Panc1 (cell line): ENCODE results near the gene ASCC3. TPM values are rescaled to one million over a fixed set of nuclear protein-coding genes. Genes with fewer than 3 reads are reported as not detected.

ENCODE experiments used
- ATAC-seq: fragments of 200-7000 bp; cut with Tn5 transposase; 2 replicates; pipeline ENCODE4 v1.9.1; 2020; ENCODE audit warnings: mild to moderate bottlenecking, moderate library complexity
- BruUV-seq: library from RNA; stranded (reverse); fragments of 400-500 nt; replicated peaks from 2 replicates; lab custom pipeline; 2021; lab: Mats Ljungman, UMichigan
- CTCF ChIA-PET: fragments of 300-600 bp; sonication (Branson Sonifier 250); formaldehyde crosslinking; loops from one replicate; lab custom pipeline; 2022; ENCODE audit warnings: antibody characterized with exemption; lab: Charles Lee
- POLR2A ChIA-PET: fragments of 300-600 bp; sonication (Branson Sonifier 250); formaldehyde crosslinking; loops from one replicate; lab custom pipeline; 2022; ENCODE audit warnings: antibody characterized with exemption; lab: Charles Lee
- DNase-seq: peaks from one replicate; pipeline ENCODE4 v3.0.0-alpha.2; 2010; ENCODE audit warnings: low read depth, low spot score
- H3K27ac ChIP-seq: 2 replicates; pipeline ENCODE4 v1.5.1; 2011; ENCODE audit warnings: mild to moderate bottlenecking, low read length, inconsistent platforms
- H3K27me3 ChIP-seq: fragments of 200-500 bp; sonication (Bioruptor generic); 2 replicates; pipeline ENCODE4 v1.6.0; 2014; ENCODE audit warnings: low read length, inconsistent platforms; ENCODE audit not compliant: control insufficient read depth, insufficient read depth
- H3K36me3 ChIP-seq: fragments of 200-500 bp; sonication (Bioruptor generic); 2 replicates; pipeline ENCODE4 v1.5.1; 2014; ENCODE audit warnings: inconsistent platforms, mild to moderate bottlenecking, low read length, moderate library complexity; ENCODE audit not compliant: control insufficient read depth, insufficient read depth
- H3K4me1 ChIP-seq: 2 replicates; pipeline ENCODE4 v1.5.1; 2011; ENCODE audit warnings: inconsistent platforms, mild to moderate bottlenecking, low read length, moderate library complexity; ENCODE audit not compliant: control insufficient read depth, insufficient read depth
- H3K4me3 ChIP-seq, 2 experiments: 2 replicates each; pipeline ENCODE4 v1.5.1; 2011 to 2012; ENCODE audit warnings: low read depth in 2 of 2, low read length in 2 of 2, mild to moderate bottlenecking in 2 of 2, inconsistent platforms in 1 of 2, moderate library complexity in 1 of 2
- H3K9me3 ChIP-seq: fragments of 200-500 bp; sonication (Bioruptor generic); 2 replicates; pipeline ENCODE4 v1.5.1; 2014; ENCODE audit warnings: low read depth, mild to moderate bottlenecking, inconsistent platforms, low read length, moderate library complexity; ENCODE audit not compliant: control insufficient read depth, insufficient read depth
- CTCF ChIP-seq: fragments of 450-650 bp; IDR thresholded peaks from 2 replicates; pipeline ENCODE4 v1.5.1; 2017; ENCODE audit warnings: mild to moderate bottlenecking
- POLR2AphosphoS5 ChIP-seq: IDR thresholded peaks from 2 replicates; pipeline ENCODE4 v1.6.1; 2012; ENCODE audit warnings: mild to moderate bottlenecking, low read depth, low read length, moderate library complexity
- SIN3A ChIP-seq: IDR thresholded peaks from 2 replicates; pipeline ENCODE4 v1.6.1; 2012; ENCODE audit warnings: low read depth, mild to moderate bottlenecking, low read length, moderate library complexity, borderline replicate concordance; ENCODE audit not compliant: insufficient read depth
- TCF7L2 ChIP-seq: IDR thresholded peaks from 2 replicates; pipeline ENCODE4 v1.6.1; 2011; ENCODE audit warnings: mild to moderate bottlenecking, low read depth, low read length, inconsistent platforms
- in situ Hi-C: cut with HindIII; loops from 2 replicates; pipeline ENCODE4 v1.10.0; 2016; ENCODE audit warnings: low sequenced_read_pairs, low pct_unique_long_range_greater_than_20kb
- intact Hi-C: fragments of 100-400 bp; cut with micrococcal nuclease; formaldehyde crosslinking; loops from one replicate; pipeline ENCODE4 v1.10.0; 2022; ENCODE audit not compliant: unreplicated experiment
- total RNA-seq: library from RNA; stranded (reverse); gene quantifications from one replicate; pipeline ENCODE4 v1.2.1, GENCODE V29; 2021; ENCODE audit not compliant: unreplicated experiment
- TF ChIP-seq, protein P1 (sequence below), 2 experiments: IDR thresholded peaks; 2 replicates each; pipeline ENCODE4 v1.6.1; 2011 to 2012; ENCODE audit warnings: low read depth in 2 of 2, control low read depth in 1 of 2, low read length in 1 of 2, mild to moderate bottlenecking in 1 of 2, moderate library complexity in 1 of 2; ENCODE audit not compliant: insufficient read depth in 1 of 2

Gene ASCC3
- total RNA-seq, 1 experiment from 2014 or later: 46.9 TPM

DNA sequence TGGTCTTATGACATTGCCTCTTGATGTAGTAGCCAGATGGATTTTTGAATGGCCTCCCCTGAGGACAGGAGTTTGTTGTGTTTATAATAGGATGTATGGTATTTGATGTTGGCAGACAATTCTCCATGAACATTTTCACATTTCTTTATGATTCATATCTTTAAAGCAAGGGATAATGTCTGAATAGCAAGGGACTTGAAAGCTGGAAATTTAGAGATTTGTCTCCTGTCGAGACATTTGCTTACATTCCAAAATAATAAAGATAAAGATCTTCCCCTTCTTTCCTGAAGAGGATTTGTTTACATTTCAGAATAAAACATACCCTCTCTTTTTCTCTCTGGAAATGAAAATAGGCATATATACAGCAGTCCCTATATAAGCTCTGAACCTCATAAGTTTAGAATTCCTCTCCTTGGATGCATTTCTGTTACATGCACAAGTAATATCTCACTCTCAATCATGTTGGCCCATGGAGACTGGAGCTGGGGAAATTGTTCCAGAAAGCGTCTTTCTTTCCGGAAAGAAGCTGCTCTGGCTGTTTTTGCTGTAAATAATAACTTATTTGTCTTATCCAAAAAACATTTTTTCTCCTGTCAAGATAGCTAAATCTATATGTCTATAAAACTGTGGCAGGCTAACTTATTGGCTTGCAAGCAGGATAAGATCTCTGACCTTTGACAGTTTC, 42.5 kb upstream of the ASCC3 start:
- H3K36me3 ChIP-seq: no peaks in the 10 kb centered on the region
- in situ Hi-C loops (no loop called here), intact Hi-C loops (no loop called here)
- H3K9me3 ChIP-seq: no peaks in the 10 kb centered on the region
- ChIA-PET POLR2A (no interaction called here), CTCF (no interaction called here)
- TF ChIP-seq, protein P1, sequence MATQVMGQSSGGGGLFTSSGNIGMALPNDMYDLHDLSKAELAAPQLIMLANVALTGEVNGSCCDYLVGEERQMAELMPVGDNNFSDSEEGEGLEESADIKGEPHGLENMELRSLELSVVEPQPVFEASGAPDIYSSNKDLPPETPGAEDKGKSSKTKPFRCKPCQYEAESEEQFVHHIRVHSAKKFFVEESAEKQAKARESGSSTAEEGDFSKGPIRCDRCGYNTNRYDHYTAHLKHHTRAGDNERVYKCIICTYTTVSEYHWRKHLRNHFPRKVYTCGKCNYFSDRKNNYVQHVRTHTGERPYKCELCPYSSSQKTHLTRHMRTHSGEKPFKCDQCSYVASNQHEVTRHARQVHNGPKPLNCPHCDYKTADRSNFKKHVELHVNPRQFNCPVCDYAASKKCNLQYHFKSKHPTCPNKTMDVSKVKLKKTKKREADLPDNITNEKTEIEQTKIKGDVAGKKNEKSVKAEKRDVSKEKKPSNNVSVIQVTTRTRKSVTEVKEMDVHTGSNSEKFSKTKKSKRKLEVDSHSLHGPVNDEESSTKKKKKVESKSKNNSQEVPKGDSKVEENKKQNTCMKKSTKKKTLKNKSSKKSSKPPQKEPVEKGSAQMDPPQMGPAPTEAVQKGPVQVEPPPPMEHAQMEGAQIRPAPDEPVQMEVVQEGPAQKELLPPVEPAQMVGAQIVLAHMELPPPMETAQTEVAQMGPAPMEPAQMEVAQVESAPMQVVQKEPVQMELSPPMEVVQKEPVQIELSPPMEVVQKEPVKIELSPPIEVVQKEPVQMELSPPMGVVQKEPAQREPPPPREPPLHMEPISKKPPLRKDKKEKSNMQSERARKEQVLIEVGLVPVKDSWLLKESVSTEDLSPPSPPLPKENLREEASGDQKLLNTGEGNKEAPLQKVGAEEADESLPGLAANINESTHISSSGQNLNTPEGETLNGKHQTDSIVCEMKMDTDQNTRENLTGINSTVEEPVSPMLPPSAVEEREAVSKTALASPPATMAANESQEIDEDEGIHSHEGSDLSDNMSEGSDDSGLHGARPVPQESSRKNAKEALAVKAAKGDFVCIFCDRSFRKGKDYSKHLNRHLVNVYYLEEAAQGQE (IDR thresholded peaks at IDR 0.05; ENCODE audit: insufficient read depth in 1 of 2, low read depth in 2 of 2, low read length in 1 of 2): no peak
- TF ChIP-seq CTCF (no peak), TCF7L2 (peak; percentile 41; the same call in 1 of the 2 replicates), POLR2AphosphoS5 (no peak), SIN3A (no peak)
- no peaks in the 10 kb centered on the region for H3K27me3 ChIP-seq
- no peaks in the 10 kb centered on the region for H3K4me1 ChIP-seq
- ATAC-seq: no peak
- no peak overlapping the region for H3K27ac ChIP-seq
- no peak overlapping the region for H3K4me3 ChIP-seq
- BruUV-seq: no TSS peak
- DNase-seq: no peak

- intact Hi-C loops: no loop called here
- no peak for TF ChIP-seq SIN3A
- TF ChIP-seq TCF7L2: no peak
- Histone ChIP-seq H3K36me3 (no peaks in the 10 kb centered on the region), H3K4me1 (no peaks in the 10 kb centered on the region), H3K27me3 (no peaks in the 10 kb centered on the region), H3K27ac (no peak overlapping the region), H3K4me3 (no peak overlapping the region), H3K9me3 (no peaks in the 10 kb centered on the region)
- BruUV-seq: no TSS peak
- in situ Hi-C loops: no loop called here
- CTCF ChIA-PET: no interaction called here
- DNase-seq: no peak
- no peak for ATAC-seq
- POLR2A ChIA-PET: no interaction called here
Measured at GRCh38 chr6:100920028-100920605, 39.0 kb upstream of the ASCC3 start.

GRCh38 chr6:100918152-100918551, 37.0 kb upstream of the ASCC3 start:
- BruUV-seq: no TSS peak
- Histone ChIP-seq H3K36me3 (no peaks in the 10 kb centered on the region), H3K4me1 (no peaks in the 10 kb centered on the region), H3K4me3 (no peak overlapping the region), H3K27ac (peak overlapping the region; percentile 32; the same call in 1 of the 2 replicates), H3K27me3 (no peaks in the 10 kb centered on the region), H3K9me3 (no peaks in the 10 kb centered on the region)
- DNase-seq: no peak
- POLR2A ChIA-PET: no interaction called here
- CTCF ChIA-PET: no interaction called here
- no peak for TF ChIP-seq CTCF
- no peak for TF ChIP-seq TCF7L2
- no peak for TF ChIP-seq SIN3A
- TF ChIP-seq POLR2AphosphoS5: no peak
- TF ChIP-seq, protein P1 (IDR thresholded peaks at IDR 0.05; ENCODE audit: insufficient read depth in 1 of 2, low read depth in 2 of 2, low read length in 1 of 2): no peak
- in situ Hi-C loops (no loop called here), intact Hi-C loops (no loop called here)
- no peak for ATAC-seq
